AG09319 (cell line): ENCODE results near the gene SLC36A1.
"Not testable (repeated sequence)": the region's sequence is repeated elsewhere in the genome, so short reads cannot be mapped to it uniquely, and the experiment has no call there.

Experiments used
- DNase-seq: peaks from one replicate; pipeline ENCODE4 v3.0.0-alpha.2; 2010; ENCODE audit warnings: low read depth; ENCODE audit errors: extremely low read depth
- CTCF ChIP-seq: IDR thresholded peaks from 2 replicates; pipeline ENCODE4 v1.5.1; 2011; ENCODE audit warnings: low read depth, mild to moderate bottlenecking, inconsistent platforms, low read length, moderate library complexity

The SLC36A1 gene

GRCh38 chr5:151497391-151498002 is 50.1 kb downstream of the SLC36A1 start:
- DNase-seq: no peak
- TF ChIP-seq CTCF: no peak

- no peak for DNase-seq
- TF ChIP-seq CTCF: no peak
Observed at GRCh38 chr5:151498395-151499155, 51.2 kb downstream of the SLC36A1 start.

- no peak for TF ChIP-seq CTCF
- no peak for DNase-seq
Observed at GRCh38 chr5:151499501-151500035, 52.2 kb downstream of the SLC36A1 start.

GRCh38 chr5:151504006-151504405 is 56.6 kb downstream of the SLC36A1 start:
- DNase-seq: no peak
- TF ChIP-seq CTCF: no peak

GRCh38 chr5:151508308-151508707 is 60.9 kb downstream of the SLC36A1 start:
- not testable (repeated sequence) for DNase-seq

GRCh38 chr5:151509231-151509630 is 61.8 kb downstream of the SLC36A1 start:
- no peak for TF ChIP-seq CTCF
- DNase-seq: no peak

GRCh38 chr5:151509836-151510235 is 62.4 kb downstream of the SLC36A1 start:
- no peak for DNase-seq
- TF ChIP-seq CTCF: no peak
